Liver (tissue), 3 donors: ENCODE measurements around the gene KATNB1.

Experiments used
- EGR1 ChIP-seq, 2 donors: IDR thresholded peaks; 2 replicates each; pipeline ENCODE4 v1.6.1; 2016 to 2018; ENCODE audit warnings: antibody characterized with exemption in 2 of 2, low read depth in 2 of 2
- HNF4A ChIP-seq, 2 donors: conservative IDR thresholded peaks; 2 replicates each; pipeline ENCODE4 v1.6.1; 2016; ENCODE audit warnings: antibody characterized with exemption in 2 of 2, mild to moderate bottlenecking in 2 of 2
- RAD21 ChIP-seq, 2 donors: IDR thresholded peaks; 2 replicates each; pipeline ENCODE4 v1.6.1; 2016; ENCODE audit warnings: antibody characterized with exemption in 2 of 2, mild to moderate bottlenecking in 2 of 2
- TF ChIP-seq, protein P1 (sequence below): fragments of 150-350 bp; IDR thresholded peaks from 2 replicates; pipeline ENCODE4 v1.5.1; 2017; ENCODE audit warnings: improper control_type of control experiment, low read depth, low read length; ENCODE audit not compliant: missing input control
- TF ChIP-seq, protein P2 (sequence below): IDR thresholded peaks from 2 replicates; pipeline ENCODE4 v1.6.1; 2016; ENCODE audit warnings: antibody characterized with exemption
- TF ChIP-seq, protein P3 (sequence below): IDR thresholded peaks from 2 replicates; pipeline ENCODE4 v1.6.1; 2016; ENCODE audit warnings: antibody characterized with exemption, mild to moderate bottlenecking
- TF ChIP-seq, protein P4 (sequence below): IDR thresholded peaks from 2 replicates; pipeline ENCODE4 v1.6.1; 2016; ENCODE audit warnings: antibody characterized with exemption
- TF ChIP-seq, protein P5 (sequence below): IDR thresholded peaks from 2 replicates; pipeline ENCODE4 v1.6.1; 2016; ENCODE audit warnings: antibody characterized with exemption
- donor health status: healthy.
- donor health status: healthy.

DNA sequence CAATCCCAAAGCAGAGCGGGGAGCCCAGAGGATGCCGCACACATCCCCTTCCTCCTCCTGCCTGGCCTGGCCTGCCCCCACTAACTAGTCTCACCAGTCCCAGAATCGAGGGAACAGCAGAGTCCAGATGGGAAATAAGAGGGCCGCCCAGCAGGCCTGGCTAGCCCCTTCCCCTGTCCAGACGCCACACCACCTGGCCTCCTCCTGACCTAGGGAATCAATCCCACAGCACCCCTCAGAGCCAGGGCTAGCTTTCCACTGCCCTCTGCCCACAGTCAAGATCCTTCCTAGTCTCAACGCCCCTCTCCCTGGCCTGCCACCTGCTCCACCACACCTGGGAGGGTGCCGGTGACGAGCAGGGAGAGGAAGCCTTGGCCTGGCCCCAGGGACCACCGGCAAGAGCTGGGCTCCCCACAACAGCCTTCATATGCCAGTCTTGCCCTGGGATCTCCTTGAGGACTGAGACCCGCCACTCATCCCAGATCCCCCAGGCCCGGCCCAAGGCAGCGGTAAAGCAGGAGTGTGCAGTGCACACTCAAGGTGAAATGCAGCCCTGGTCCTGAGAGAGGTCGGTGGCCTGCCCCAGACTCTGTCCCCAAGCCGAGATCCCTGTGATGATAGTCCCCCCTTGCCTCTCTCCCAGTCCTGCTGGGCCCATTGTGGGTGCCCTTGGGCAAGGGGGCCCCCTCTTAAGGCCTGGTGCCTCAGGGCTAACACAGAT, 27.9 kb downstream of the KATNB1 start:
- TF ChIP-seq, protein P1, sequence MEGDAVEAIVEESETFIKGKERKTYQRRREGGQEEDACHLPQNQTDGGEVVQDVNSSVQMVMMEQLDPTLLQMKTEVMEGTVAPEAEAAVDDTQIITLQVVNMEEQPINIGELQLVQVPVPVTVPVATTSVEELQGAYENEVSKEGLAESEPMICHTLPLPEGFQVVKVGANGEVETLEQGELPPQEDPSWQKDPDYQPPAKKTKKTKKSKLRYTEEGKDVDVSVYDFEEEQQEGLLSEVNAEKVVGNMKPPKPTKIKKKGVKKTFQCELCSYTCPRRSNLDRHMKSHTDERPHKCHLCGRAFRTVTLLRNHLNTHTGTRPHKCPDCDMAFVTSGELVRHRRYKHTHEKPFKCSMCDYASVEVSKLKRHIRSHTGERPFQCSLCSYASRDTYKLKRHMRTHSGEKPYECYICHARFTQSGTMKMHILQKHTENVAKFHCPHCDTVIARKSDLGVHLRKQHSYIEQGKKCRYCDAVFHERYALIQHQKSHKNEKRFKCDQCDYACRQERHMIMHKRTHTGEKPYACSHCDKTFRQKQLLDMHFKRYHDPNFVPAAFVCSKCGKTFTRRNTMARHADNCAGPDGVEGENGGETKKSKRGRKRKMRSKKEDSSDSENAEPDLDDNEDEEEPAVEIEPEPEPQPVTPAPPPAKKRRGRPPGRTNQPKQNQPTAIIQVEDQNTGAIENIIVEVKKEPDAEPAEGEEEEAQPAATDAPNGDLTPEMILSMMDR, result no peak
- no peak for TF ChIP-seq HNF4A (conservative IDR thresholded peaks at IDR 0.05)
- no peak for TF ChIP-seq RAD21 (IDR thresholded peaks at IDR 0.05)
- TF ChIP-seq, protein P2, sequence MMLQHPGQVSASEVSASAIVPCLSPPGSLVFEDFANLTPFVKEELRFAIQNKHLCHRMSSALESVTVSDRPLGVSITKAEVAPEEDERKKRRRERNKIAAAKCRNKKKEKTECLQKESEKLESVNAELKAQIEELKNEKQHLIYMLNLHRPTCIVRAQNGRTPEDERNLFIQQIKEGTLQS, result no peak
- no peak for TF ChIP-seq EGR1 (IDR thresholded peaks at IDR 0.05; ENCODE audit: low read depth in 2 of 2)
- TF ChIP-seq, protein P3, sequence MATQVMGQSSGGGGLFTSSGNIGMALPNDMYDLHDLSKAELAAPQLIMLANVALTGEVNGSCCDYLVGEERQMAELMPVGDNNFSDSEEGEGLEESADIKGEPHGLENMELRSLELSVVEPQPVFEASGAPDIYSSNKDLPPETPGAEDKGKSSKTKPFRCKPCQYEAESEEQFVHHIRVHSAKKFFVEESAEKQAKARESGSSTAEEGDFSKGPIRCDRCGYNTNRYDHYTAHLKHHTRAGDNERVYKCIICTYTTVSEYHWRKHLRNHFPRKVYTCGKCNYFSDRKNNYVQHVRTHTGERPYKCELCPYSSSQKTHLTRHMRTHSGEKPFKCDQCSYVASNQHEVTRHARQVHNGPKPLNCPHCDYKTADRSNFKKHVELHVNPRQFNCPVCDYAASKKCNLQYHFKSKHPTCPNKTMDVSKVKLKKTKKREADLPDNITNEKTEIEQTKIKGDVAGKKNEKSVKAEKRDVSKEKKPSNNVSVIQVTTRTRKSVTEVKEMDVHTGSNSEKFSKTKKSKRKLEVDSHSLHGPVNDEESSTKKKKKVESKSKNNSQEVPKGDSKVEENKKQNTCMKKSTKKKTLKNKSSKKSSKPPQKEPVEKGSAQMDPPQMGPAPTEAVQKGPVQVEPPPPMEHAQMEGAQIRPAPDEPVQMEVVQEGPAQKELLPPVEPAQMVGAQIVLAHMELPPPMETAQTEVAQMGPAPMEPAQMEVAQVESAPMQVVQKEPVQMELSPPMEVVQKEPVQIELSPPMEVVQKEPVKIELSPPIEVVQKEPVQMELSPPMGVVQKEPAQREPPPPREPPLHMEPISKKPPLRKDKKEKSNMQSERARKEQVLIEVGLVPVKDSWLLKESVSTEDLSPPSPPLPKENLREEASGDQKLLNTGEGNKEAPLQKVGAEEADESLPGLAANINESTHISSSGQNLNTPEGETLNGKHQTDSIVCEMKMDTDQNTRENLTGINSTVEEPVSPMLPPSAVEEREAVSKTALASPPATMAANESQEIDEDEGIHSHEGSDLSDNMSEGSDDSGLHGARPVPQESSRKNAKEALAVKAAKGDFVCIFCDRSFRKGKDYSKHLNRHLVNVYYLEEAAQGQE, result no peak
- TF ChIP-seq, protein P4, sequence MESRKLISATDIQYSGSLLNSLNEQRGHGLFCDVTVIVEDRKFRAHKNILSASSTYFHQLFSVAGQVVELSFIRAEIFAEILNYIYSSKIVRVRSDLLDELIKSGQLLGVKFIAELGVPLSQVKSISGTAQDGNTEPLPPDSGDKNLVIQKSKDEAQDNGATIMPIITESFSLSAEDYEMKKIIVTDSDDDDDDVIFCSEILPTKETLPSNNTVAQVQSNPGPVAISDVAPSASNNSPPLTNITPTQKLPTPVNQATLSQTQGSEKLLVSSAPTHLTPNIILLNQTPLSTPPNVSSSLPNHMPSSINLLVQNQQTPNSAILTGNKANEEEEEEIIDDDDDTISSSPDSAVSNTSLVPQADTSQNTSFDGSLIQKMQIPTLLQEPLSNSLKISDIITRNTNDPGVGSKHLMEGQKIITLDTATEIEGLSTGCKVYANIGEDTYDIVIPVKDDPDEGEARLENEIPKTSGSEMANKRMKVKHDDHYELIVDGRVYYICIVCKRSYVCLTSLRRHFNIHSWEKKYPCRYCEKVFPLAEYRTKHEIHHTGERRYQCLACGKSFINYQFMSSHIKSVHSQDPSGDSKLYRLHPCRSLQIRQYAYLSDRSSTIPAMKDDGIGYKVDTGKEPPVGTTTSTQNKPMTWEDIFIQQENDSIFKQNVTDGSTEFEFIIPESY, result no peak
- TF ChIP-seq, protein P5, sequence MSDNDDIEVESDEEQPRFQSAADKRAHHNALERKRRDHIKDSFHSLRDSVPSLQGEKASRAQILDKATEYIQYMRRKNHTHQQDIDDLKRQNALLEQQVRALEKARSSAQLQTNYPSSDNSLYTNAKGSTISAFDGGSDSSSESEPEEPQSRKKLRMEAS, result no peak
